SK-N-SH (cell line): ENCODE results near the gene HPX. TPM values are rescaled to one million over a fixed set of nuclear protein-coding genes. Genes with fewer than 3 reads are reported as not detected.

Experiments used
- CTCF ChIA-PET: fragments of 300-600, 350-600 bp; formaldehyde crosslinking; extraction: SDS; loops from one replicate; lab custom pipeline; 2021; lab: Yijun Ruan, JAX
- POLR2A ChIA-PET: fragments of 350-600 bp; sonication (Branson Sonifier 250); formaldehyde crosslinking; extraction: SDS; loops from one replicate; lab custom pipeline; 2020; ENCODE audit warnings: antibody characterized with exemption, inconsistent platforms; lab: Yijun Ruan, JAX
- DNase-seq: peaks from one replicate; pipeline ENCODE4 v3.0.0; 2012
- H2AFZ ChIP-seq: fragments of 200-600 bp; sonication (generic); 2 replicates; pipeline ENCODE4 v1.8.1; 2016; ENCODE audit warnings: antibody characterized with exemption, mild to moderate bottlenecking, low read depth
- H3F3A ChIP-seq: fragments of 200-600 bp; sonication (generic); replicated peaks from 2 replicates; pipeline ENCODE3; 2016; ENCODE audit warnings: antibody characterized with exemption, mild to moderate bottlenecking; ENCODE audit not compliant: insufficient read depth
- H3K27ac ChIP-seq, 2 experiments: fragments of 200-500 bp in 1 of 2; fragments of 200-600 bp in 1 of 2; sonication (Bioruptor generic) in 1 of 2; sonication (generic), shearing (Covaris generic) in 1 of 2; 2 replicates each; pipeline versions ENCODE4 v1.5.1 to v1.6.1; 2014 to 2016; ENCODE audit warnings: low read depth in 2 of 2, inconsistent platforms in 1 of 2, low read length in 1 of 2, mild to moderate bottlenecking in 1 of 2, mixed read lengths in 1 of 2
- H3K27me3 ChIP-seq: fragments of 200-600 bp; sonication (generic), shearing (Covaris generic); 2 replicates; pipeline ENCODE4 v1.6.1; 2016; ENCODE audit warnings: mixed run types; ENCODE audit not compliant: insufficient read depth
- H3K36me3 ChIP-seq, 2 experiments: fragments of 200-500 bp in 1 of 2; fragments of 200-600 bp in 1 of 2; sonication (Bioruptor generic) in 1 of 2; sonication (generic) in 1 of 2; replicated peaks in 1 of 2; 2 replicates each; pipeline versions ENCODE3 to v1.5.1; 2014 to 2016; ENCODE audit warnings: low read length in 1 of 2, mild to moderate bottlenecking in 1 of 2; ENCODE audit not compliant: insufficient read depth in 2 of 2, control insufficient read depth in 1 of 2
- H3K4me1 ChIP-seq, 2 experiments: fragments of 200-500 bp in 1 of 2; fragments of 200-600 bp in 1 of 2; sonication (Bioruptor generic) in 1 of 2; sonication (generic), shearing (Covaris generic) in 1 of 2; 2 replicates each; pipeline versions ENCODE4 v1.5.1 to v1.6.1; 2014 to 2016; ENCODE audit warnings: low read depth in 1 of 2, low read length in 1 of 2, mixed run types in 1 of 2; ENCODE audit not compliant: insufficient read depth in 2 of 2, control insufficient read depth in 1 of 2
- H3K4me2 ChIP-seq: fragments of 200-600 bp; sonication (generic), shearing (Covaris generic); 2 replicates; pipeline ENCODE4 v1.6.1; 2017; ENCODE audit warnings: mixed run types
- H3K4me3 ChIP-seq, 2 experiments: fragments of 200-500 bp in 1 of 2; fragments of 200-600 bp in 1 of 2; sonication (Bioruptor generic) in 1 of 2; sonication (generic), shearing (Covaris generic) in 1 of 2; 2 replicates each; pipeline versions ENCODE4 v1.5.1 to v1.8.1; 2014 to 2016; ENCODE audit warnings: low read depth in 2 of 2, inconsistent platforms in 1 of 2, low read length in 1 of 2, mild to moderate bottlenecking in 1 of 2, mixed read lengths in 1 of 2, moderate library complexity in 1 of 2
- H3K79me2 ChIP-seq: fragments of 200-600 bp; sonication (generic); 2 replicates; pipeline ENCODE4 v1.8.1; 2017; ENCODE audit warnings: mild to moderate bottlenecking; ENCODE audit not compliant: insufficient read depth
- H3K9ac ChIP-seq: fragments of 200-600 bp; sonication (generic); 2 replicates; pipeline ENCODE4 v1.6.1; 2017; ENCODE audit warnings: mixed run types
- H3K9me2 ChIP-seq: fragments of 200-600 bp; sonication (generic); 2 replicates; pipeline ENCODE4 v1.6.1; 2017; ENCODE audit warnings: mixed run types
- H3K9me3 ChIP-seq: fragments of 200-600 bp; sonication (generic); 2 replicates; pipeline ENCODE4 v1.6.1; 2017; ENCODE audit warnings: mixed run types, mild to moderate bottlenecking, moderate library complexity
- H4K20me1 ChIP-seq: fragments of 200-600 bp; sonication (generic); 2 replicates; pipeline ENCODE4 v1.6.1; 2017; ENCODE audit warnings: mild to moderate bottlenecking, mixed run types; ENCODE audit not compliant: insufficient read depth
- CTCF ChIP-seq: fragments of 200-600 bp; sonication (generic); IDR thresholded peaks from 2 replicates; pipeline ENCODE4 v1.6.1; 2017; ENCODE audit warnings: antibody characterized with exemption, mild to moderate bottlenecking, moderate library complexity
- ELF1 ChIP-seq: IDR thresholded peaks from 2 replicates; pipeline ENCODE4 v1.4.0; 2012
- EP300 ChIP-seq, 2 experiments: IDR thresholded peaks; 2 replicates each; pipeline versions ENCODE4 v1.4.0 to v1.6.1; 2012; ENCODE audit warnings: borderline replicate concordance in 1 of 2, low read depth in 1 of 2, low read length in 1 of 2
- FOXJ3 ChIP-seq: sonication (generic); formaldehyde crosslinking; IDR thresholded peaks from 2 replicates; pipeline ENCODE4 v1.5.1; 2020; ENCODE audit warnings: mild to moderate bottlenecking, missing genetic modification reagents
- FOXM1 ChIP-seq: IDR thresholded peaks from 2 replicates; pipeline ENCODE4 v1.4.0; 2012; ENCODE audit warnings: low read depth, mild to moderate bottlenecking
- GATA2 ChIP-seq: sonication (generic); formaldehyde crosslinking; IDR thresholded peaks from 2 replicates; pipeline ENCODE4 v1.5.0; 2020; ENCODE audit warnings: mild to moderate bottlenecking, missing genetic modification reagents
- JUND ChIP-seq: IDR thresholded peaks from 2 replicates; pipeline ENCODE4 v1.4.0; 2012
- MEF2A ChIP-seq: IDR thresholded peaks from 2 replicates; pipeline ENCODE4 v1.4.0; 2012; ENCODE audit warnings: low read depth, borderline replicate concordance
- NRF1 ChIP-seq: IDR thresholded peaks from 2 replicates; pipeline ENCODE4 v1.6.1; 2012; ENCODE audit warnings: low read depth, mild to moderate bottlenecking, low read length
- POLR2AphosphoS5 ChIP-seq: IDR thresholded peaks from 2 replicates; pipeline ENCODE4 v1.6.1; 2012; ENCODE audit warnings: low read depth, low read length
- RAD21 ChIP-seq: IDR thresholded peaks from 2 replicates; pipeline ENCODE4 v1.6.1; 2012; ENCODE audit warnings: mild to moderate bottlenecking, low read length
- RXRA ChIP-seq: IDR thresholded peaks from 2 replicates; pipeline ENCODE4 v1.4.0; 2012; ENCODE audit warnings: low read depth, mild to moderate bottlenecking, borderline replicate concordance
- SMC3 ChIP-seq: IDR thresholded peaks from 2 replicates; pipeline ENCODE4 v1.6.1; 2012; ENCODE audit warnings: low read depth, low read length, improper control_type of control experiment
- TAF1 ChIP-seq: IDR thresholded peaks from 2 replicates; pipeline ENCODE4 v1.6.1; 2012; ENCODE audit warnings: low read depth, mild to moderate bottlenecking, low read length, moderate library complexity, borderline replicate concordance
- TCF12 ChIP-seq: IDR thresholded peaks from 2 replicates; pipeline ENCODE4 v1.4.0; 2012
- TEAD4 ChIP-seq: IDR thresholded peaks from 2 replicates; pipeline ENCODE4 v1.4.0; 2012; ENCODE audit warnings: mild to moderate bottlenecking, borderline replicate concordance; ENCODE audit not compliant: insufficient read depth
- YY1 ChIP-seq: IDR thresholded peaks from 2 replicates; pipeline ENCODE4 v1.4.0; 2012; ENCODE audit warnings: low read depth, mild to moderate bottlenecking
- WGBS: methylation state at CpG from one replicate; pipeline ENCODE4 v1.1.6; 2017; ENCODE audit warnings: low lambda C conversion rate; 5-methylcytosine and 5-hydroxymethylcytosine counted together
- polyA plus RNA-seq, 3 experiments: library from polyadenylated mRNA; depleted of rRNA; stranded (reverse); fragments of >200 nt; gene quantifications; 2 replicates each; pipeline ENCODE4 v1.2.3, GENCODE V29; 2012
- TF ChIP-seq, protein P1 (sequence below): IDR thresholded peaks from 2 replicates; pipeline ENCODE4 v1.4.0; 2012; ENCODE audit warnings: low read depth, borderline replicate concordance
- TF ChIP-seq, protein P2 (sequence below): IDR thresholded peaks from 2 replicates; pipeline ENCODE4; 2012
- TF ChIP-seq, protein P3 (sequence below): IDR thresholded peaks from 2 replicates; pipeline ENCODE4 v1.4.0; 2012; ENCODE audit warnings: low read depth, borderline replicate concordance

Gene HPX
- polyA plus RNA-seq, 1 of the 3 experiments (the other 2 are of a cell fraction) = 1.8 TPM

DNA sequence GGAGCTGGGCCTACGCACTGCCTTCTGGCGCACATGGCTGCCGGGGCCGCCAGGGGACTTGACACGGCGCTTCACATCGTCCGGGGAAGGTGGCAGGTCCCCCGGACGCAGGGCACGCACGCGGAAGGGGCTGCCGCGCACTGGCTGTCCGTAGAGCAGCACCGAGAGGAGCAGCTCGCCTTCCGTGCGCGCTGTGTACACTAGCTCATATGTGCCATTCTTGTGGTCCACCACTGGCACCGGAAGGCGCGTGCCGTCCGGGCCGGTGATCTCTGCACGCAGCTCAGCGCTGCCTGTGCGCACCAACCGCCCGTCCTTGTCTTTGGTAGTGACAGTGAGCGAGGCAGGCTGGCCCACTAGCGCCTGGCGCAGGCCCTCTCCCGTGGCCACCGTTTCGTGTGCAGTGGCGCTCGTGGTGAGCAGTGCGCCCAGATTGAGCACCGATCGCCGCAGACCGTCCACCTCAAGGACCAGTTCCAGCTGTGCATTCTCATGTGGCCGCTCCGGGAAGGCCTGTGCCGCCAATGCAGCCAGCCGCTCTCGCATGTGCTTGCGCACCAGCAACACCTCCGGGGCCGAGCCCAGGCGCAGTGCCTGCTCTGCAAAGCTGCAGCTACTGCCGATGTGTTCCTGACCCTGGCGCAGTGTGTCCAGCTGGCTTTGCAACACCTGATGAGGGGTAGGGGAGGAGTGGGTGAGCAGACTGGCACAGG lies 15.7 kb upstream of the HPX start:
- no peak overlapping the region for H2AFZ ChIP-seq
- no peak for DNase-seq
- peaks cover 9 to 55% of the 10 kb centered on the region in 2 experiments for H3K36me3 ChIP-seq
- H3K4me3 ChIP-seq = no peak overlapping the region
- H3K9ac ChIP-seq = no peak overlapping the region
- no peaks in the 10 kb centered on the region for H3F3A ChIP-seq
- TF ChIP-seq RAD21 = no peak
- no peak for TF ChIP-seq TEAD4
- no peak for TF ChIP-seq MEF2A
- TF ChIP-seq JUND = no peak
- no peak for TF ChIP-seq CTCF
- TF ChIP-seq, protein P1, sequence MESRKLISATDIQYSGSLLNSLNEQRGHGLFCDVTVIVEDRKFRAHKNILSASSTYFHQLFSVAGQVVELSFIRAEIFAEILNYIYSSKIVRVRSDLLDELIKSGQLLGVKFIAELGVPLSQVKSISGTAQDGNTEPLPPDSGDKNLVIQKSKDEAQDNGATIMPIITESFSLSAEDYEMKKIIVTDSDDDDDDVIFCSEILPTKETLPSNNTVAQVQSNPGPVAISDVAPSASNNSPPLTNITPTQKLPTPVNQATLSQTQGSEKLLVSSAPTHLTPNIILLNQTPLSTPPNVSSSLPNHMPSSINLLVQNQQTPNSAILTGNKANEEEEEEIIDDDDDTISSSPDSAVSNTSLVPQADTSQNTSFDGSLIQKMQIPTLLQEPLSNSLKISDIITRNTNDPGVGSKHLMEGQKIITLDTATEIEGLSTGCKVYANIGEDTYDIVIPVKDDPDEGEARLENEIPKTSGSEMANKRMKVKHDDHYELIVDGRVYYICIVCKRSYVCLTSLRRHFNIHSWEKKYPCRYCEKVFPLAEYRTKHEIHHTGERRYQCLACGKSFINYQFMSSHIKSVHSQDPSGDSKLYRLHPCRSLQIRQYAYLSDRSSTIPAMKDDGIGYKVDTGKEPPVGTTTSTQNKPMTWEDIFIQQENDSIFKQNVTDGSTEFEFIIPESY = no peak
- TF ChIP-seq RXRA = no peak
- TF ChIP-seq TAF1 = no peak
- TF ChIP-seq, protein P2, sequence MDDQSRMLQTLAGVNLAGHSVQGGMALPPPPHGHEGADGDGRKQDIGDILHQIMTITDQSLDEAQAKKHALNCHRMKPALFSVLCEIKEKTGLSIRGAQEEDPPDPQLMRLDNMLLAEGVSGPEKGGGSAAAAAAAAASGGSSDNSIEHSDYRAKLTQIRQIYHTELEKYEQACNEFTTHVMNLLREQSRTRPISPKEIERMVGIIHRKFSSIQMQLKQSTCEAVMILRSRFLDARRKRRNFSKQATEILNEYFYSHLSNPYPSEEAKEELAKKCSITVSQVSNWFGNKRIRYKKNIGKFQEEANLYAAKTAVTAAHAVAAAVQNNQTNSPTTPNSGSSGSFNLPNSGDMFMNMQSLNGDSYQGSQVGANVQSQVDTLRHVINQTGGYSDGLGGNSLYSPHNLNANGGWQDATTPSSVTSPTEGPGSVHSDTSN = no peak
- no peaks in the 10 kb centered on the region for H3K27me3 ChIP-seq
- H3K9me3 ChIP-seq = no peaks in the 10 kb centered on the region
- no peak overlapping the region for H3K27ac ChIP-seq
- WGBS = 94% methylated on average over 16 of the region's 56 CpGs
- H3K4me1 ChIP-seq = no peaks in the 10 kb centered on the region
- H4K20me1 ChIP-seq = no peaks in the 10 kb centered on the region
- no peaks in the 10 kb centered on the region for H3K79me2 ChIP-seq
- ChIA-PET POLR2A (no interaction called here), CTCF (interaction anchor here (2.5 to 6.2 kb wide), 2 partner anchors 13 to 77 kb away, joined by 14 to 51 read pairs; no protein-coding TSS in a partner anchor)
- no peak overlapping the region for H3K4me2 ChIP-seq
- no peaks in the 10 kb centered on the region for H3K9me2 ChIP-seq

GRCh38 chr11:6455070-6455469 lies 14.3 kb upstream of the HPX start:
- no peaks in the 10 kb centered on the region for H3K9me3 ChIP-seq
- no peak overlapping the region for H3K27ac ChIP-seq
- H3K79me2 ChIP-seq = no peaks in the 10 kb centered on the region
- no peak for DNase-seq
- no peak overlapping the region for H2AFZ ChIP-seq
- 78% methylated on average over 2 of the region's 2 CpGs for WGBS
- H3K9ac ChIP-seq = no peak overlapping the region
- no peaks in the 10 kb centered on the region for H3K9me2 ChIP-seq
- no peaks in the 10 kb centered on the region for H3K4me1 ChIP-seq
- no peaks in the 10 kb centered on the region for H4K20me1 ChIP-seq
- H3K4me2 ChIP-seq = no peak overlapping the region
- ChIA-PET CTCF (interaction anchor here (0.7 to 6.2 kb wide), 6 partner anchors 9 to 251 kb away, joined by 3 to 51 read pairs (median 9); no protein-coding TSS in a partner anchor), POLR2A (no interaction called here)
- H3K4me3 ChIP-seq = no peak overlapping the region
- no peaks in the 10 kb centered on the region for H3K27me3 ChIP-seq
- peaks cover 15 to 69% of the 10 kb centered on the region in 2 experiments for H3K36me3 ChIP-seq
- H3F3A ChIP-seq = no peaks in the 10 kb centered on the region
- TF ChIP-seq YY1 (no peak), ELF1 (no peak), POLR2AphosphoS5 (no peak), NRF1 (no peak), GATA2 (CRISPR knock-in tag) (no peak), TCF12 (no peak), FOXJ3 (CRISPR knock-in tag) (no peak), EP300 (IDR thresholded peaks at IDR 0.05; ENCODE audit: borderline replicate concordance in 1 of 2, low read depth in 1 of 2, low read length in 1 of 2) (no peak), TEAD4 (no peak), TAF1 (no peak), FOXM1 (no peak), SMC3 (no peak)
- TF ChIP-seq, protein P2 = no peak
- TF ChIP-seq, protein P3, sequence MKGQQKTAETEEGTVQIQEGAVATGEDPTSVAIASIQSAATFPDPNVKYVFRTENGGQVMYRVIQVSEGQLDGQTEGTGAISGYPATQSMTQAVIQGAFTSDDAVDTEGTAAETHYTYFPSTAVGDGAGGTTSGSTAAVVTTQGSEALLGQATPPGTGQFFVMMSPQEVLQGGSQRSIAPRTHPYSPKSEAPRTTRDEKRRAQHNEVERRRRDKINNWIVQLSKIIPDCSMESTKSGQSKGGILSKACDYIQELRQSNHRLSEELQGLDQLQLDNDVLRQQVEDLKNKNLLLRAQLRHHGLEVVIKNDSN = no peak
